ENCODE results near the gene C8A.

GRCh38 chr1:56898005-56898373 lies 43.4 kb downstream of the C8A start:
- no peak for TF ChIP-seq POLR2A (IDR thresholded peaks at IDR 0.05; ENCODE audit: low read length)
- no peak for TF ChIP-seq GATA1 (IDR thresholded peaks at IDR 0.05; ENCODE audit: low read depth, low read length)

All from erythroblast (primary cell).